Right lobe of liver (tissue), 6 donors: ENCODE data around the gene SPN. TPM values are rescaled to one million over a fixed set of nuclear protein-coding genes. Genes with fewer than 3 reads are reported as not detected.
"Not testable (repeated sequence)": the region's sequence is repeated elsewhere in the genome, so short reads cannot be mapped to it uniquely, and the experiment has no call there.

Experiments used
- ATAC-seq, 4 donors: fragments of 200-7000 bp; cut with Tn5 transposase; one replicate each; pipeline ENCODE4 v1.9.1; 2020; ENCODE audit warnings: mild to moderate bottlenecking in 4 of 4, moderate library complexity in 4 of 4
- DNase-seq, 3 donors: peaks; one replicate each; pipeline ENCODE4 v3.0.0-alpha.2; 2020
- H3K27ac ChIP-seq, 3 donors: fragments of 200-600 bp; one replicate each; pipeline ENCODE4 v1.8.0; 2022
- H3K27me3 ChIP-seq, 2 donors: fragments of 200-600 bp; one replicate each; pipeline ENCODE4 v1.8.0; 2022
- H3K36me3 ChIP-seq, 4 donors: fragments of 200-600 bp; sonication (generic) in 1 of 4; one replicate each; pipeline versions ENCODE4 v1.5.1 to v1.8.0; 2017 to 2022; ENCODE audit warnings: control low read depth in 1 of 4
- H3K4me1 ChIP-seq, 4 donors: fragments of 200-600 bp; sonication (generic) in 1 of 4; one replicate each; pipeline versions ENCODE4 v1.5.1 to v1.8.0; 2017 to 2022; ENCODE audit warnings: control low read depth in 1 of 4
- H3K4me3 ChIP-seq, 3 donors: fragments of 200-600 bp; one replicate each; pipeline ENCODE4 v1.8.0; 2022
- H3K9me3 ChIP-seq, 4 donors: fragments of 200-600 bp; sonication (generic) in 1 of 4; one replicate each; pipeline versions ENCODE4 v1.5.1 to v1.8.0; 2017 to 2022; ENCODE audit warnings: control low read depth in 1 of 4
- CTCF ChIP-seq, 4 donors: fragments of 200-600 bp in 3 of 4; fragments of 450-650 bp in 1 of 4; IDR thresholded peaks; one replicate each; pipeline versions ENCODE4 v1.5.1 to v1.8.0; 2016 to 2022; ENCODE audit warnings: antibody characterized with exemption in 4 of 4, mild to moderate bottlenecking in 2 of 4
- POLR2A ChIP-seq: fragments of 450-650 bp; IDR thresholded peaks from one replicate; pipeline ENCODE4 v1.6.1; 2017; ENCODE audit warnings: antibody characterized with exemption, mild to moderate bottlenecking
- WGBS: methylation state at CpG from one replicate; pipeline ENCODE4 v1.1.6; 2018; ENCODE audit warnings: low coverage, low lambda C conversion rate; ENCODE audit not compliant: insufficient coverage; ENCODE audit errors: missing lambda C conversion rate; 5-methylcytosine and 5-hydroxymethylcytosine counted together
- intact Hi-C, 2 donors: fragments of 100-400 bp; cut with DNase I; formaldehyde crosslinking; loops; one replicate each; pipeline versions ENCODE4 v1.11.2 to v1.14.1; 2022
- total RNA-seq, 6 experiments: library from RNA; depleted of rRNA in 2 of 6; stranded (reverse); fragments of >200 nt in 2 of 6; fragmentation: NEBNext Ultra II Directional in 3 of 6; extraction: Animal tissue kit (Norgen Biotek cat#: 25700) in 3 of 6; gene quantifications; one replicate each; pipeline versions ENCODE4 v1.1.0 to v1.2.4, GENCODE V29; 2016 to 2023
- donor health status: DM: no; HTN: yes; CAD: no.
- donor health status: DM: no; HTN: no; CAD: no.
- donor health status: DM: no; HTN: no; CAD: no.
- donor health status: DM: no; HTN: yes; CAD: no.
- donor health status: DM: no; HTN: yes; CAD: no.

Gene SPN
- total RNA-seq, 6 experiments from 2014 or later = 0.60 to 3.3 (median 1.4) TPM

DNA sequence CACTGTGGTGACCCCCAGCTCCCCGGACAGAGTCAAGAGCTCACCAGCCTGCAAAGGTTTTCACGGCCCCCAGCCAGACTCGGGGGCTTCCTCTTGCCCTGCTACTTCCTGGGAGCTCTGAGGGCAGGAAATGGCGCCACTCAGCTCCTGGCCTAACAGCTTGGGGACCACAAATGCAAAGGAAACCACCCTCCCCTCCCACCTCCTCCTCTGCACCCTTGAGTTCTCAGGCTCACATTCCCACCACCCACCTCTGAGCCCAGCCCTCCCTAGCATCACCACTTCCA lies 375 bp upstream of the SPN start:
- Histone ChIP-seq H3K4me1 (no peaks in the 10 kb centered on the region), H3K36me3 (no peaks in the 10 kb centered on the region), H3K9me3 (no peaks in the 10 kb centered on the region), H3K27me3 (no peaks in the 10 kb centered on the region), H3K27ac (no peak overlapping the region), H3K4me3 (no peak overlapping the region)
- no peak for TF ChIP-seq POLR2A
- no peak for TF ChIP-seq CTCF (IDR thresholded peaks at IDR 0.05)
- DNase-seq (no peak), ATAC-seq (peak in 1 of 4 donors; percentile 6)
- 0% methylated on average over 1 of the region's 4 CpGs for whole genome bisulfite sequencing
- intact Hi-C loops = no loop called here

DNA sequence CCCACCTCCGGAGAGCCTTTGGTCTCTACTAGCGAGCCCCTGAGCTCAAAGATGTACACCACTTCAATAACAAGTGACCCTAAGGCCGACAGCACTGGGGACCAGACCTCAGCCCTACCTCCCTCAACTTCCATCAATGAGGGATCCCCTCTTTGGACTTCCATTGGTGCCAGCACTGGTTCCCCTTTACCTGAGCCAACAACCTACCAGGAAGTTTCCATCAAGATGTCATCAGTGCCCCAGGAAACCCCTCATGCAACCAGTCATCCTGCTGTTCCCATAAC lies 702 bp downstream of the SPN start:
- TF ChIP-seq POLR2A = no peak
- no peak for TF ChIP-seq CTCF (IDR thresholded peaks at IDR 0.05)
- H3K9me3 ChIP-seq = no peaks in the 10 kb centered on the region
- no peaks in the 10 kb centered on the region for H3K36me3 ChIP-seq
- no peak for DNase-seq
- intact Hi-C loops = no loop called here
- H3K4me3 ChIP-seq = peak overlapping the region in 1 of 3 donors; percentile 16
- no CpG with 5 or more reads among the region's 3 CpGs for WGBS
- no peaks in the 10 kb centered on the region for H3K27me3 ChIP-seq
- no peaks in the 10 kb centered on the region for H3K4me1 ChIP-seq
- H3K27ac ChIP-seq = no peak overlapping the region
- no peak for ATAC-seq

- TF ChIP-seq POLR2A = no peak
- no peak for TF ChIP-seq CTCF (IDR thresholded peaks at IDR 0.05)
- H3K36me3 ChIP-seq = no peaks in the 10 kb centered on the region
- no peaks in the 10 kb centered on the region for H3K9me3 ChIP-seq
- no peaks in the 10 kb centered on the region for H3K27me3 ChIP-seq
- H3K4me3 ChIP-seq = peak overlapping the region in 1 of 3 donors; percentile 16
- intact Hi-C loops = no loop called here
- H3K4me1 ChIP-seq = no peaks in the 10 kb centered on the region
- peak; percentile 68 to 79 (median 73) for DNase-seq
- ATAC-seq = peak; percentile 44 to 80 (median 67)
- no peak overlapping the region for H3K27ac ChIP-seq
- 70% methylated on average over 3 of the region's 35 CpGs for WGBS
These were observed 1.3 kb downstream of the SPN start for GRCh38 chr16:29664091-29664921.

DNA sequence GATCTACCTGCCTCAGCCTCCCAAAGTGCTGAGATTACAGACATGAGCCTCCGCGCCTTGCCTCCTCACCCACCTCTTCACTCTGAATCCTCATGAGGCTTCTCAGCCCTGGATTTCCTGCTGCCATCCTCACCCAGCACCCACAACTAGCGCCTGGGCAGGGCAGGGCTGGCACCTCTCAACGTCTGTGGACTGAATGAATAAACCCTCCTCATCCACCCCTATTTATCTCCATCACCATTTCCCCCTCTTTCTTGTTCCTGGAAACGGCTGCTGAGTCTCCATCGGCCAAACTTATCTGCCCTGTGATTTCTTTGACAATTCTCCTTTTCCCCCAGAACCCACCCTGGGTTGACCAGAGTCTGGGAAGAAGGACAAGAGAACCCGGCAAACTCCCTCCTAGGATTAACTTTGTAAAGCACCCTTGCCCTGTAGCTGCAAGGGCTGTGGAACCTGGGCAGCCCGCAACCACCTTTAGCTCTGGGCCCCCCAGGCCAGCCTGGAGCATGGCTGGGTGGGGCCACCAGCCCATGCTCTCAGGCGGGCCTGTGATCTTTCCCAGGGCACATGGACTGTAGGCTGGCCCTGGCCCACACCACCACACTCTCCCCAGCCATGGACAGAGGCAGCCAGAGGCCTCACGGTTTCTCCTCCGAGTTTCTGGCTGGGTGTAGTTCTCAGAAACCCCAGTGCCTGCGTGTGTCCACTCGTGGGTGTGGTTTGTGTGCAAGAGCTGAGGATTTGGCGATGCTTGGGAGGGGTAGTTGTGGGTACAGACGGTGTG lies 2.4 kb downstream of the SPN start:
- TF ChIP-seq POLR2A (no peak), CTCF (IDR thresholded peaks at IDR 0.05) (no peak)
- DNase-seq (no peak), ATAC-seq (no peak)
- H3K27me3 ChIP-seq = no peaks in the 10 kb centered on the region
- intact Hi-C loops = no loop called here
- no peaks in the 10 kb centered on the region for H3K4me1 ChIP-seq
- no peak overlapping the region for H3K4me3 ChIP-seq
- H3K9me3 ChIP-seq = no peaks in the 10 kb centered on the region
- no peaks in the 10 kb centered on the region for H3K36me3 ChIP-seq
- 57% methylated on average over 15 of the region's 15 CpGs for WGBS
- H3K27ac ChIP-seq = no peak overlapping the region

DNA sequence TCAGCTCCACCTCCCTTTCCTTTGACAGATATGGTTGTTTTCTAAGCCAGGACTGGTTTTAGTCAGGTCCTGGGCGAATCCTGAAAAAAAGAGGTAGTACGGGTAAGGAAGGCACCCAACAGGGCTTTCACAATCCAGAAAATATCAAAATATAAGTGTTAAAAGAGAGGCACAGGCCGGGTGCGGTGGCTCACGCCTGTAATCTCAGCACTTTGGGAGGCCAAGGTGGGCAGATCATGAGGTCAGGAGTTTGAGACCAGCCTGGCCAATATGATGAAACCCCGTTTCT lies 4.2 kb downstream of the SPN start:
- DNase-seq, intact Hi-C loops, H3K4me3 ChIP-seq, H3K9me3 ChIP-seq, ATAC-seq, H3K27ac ChIP-seq, H3K27me3 ChIP-seq, H3K4me1 ChIP-seq, H3K36me3 ChIP-seq: not testable (repeated sequence)
- 79% methylated on average over 6 of the region's 6 CpGs for WGBS
